IPS-18a (cell line): Measurements from ENCODE around the gene MYL3.

Experiments used
- H3K27ac ChIP-seq: one replicate; pipeline ENCODE4 v1.5.1; 2013; ENCODE audit warnings: low read length
- H3K27me3 ChIP-seq: one replicate; pipeline ENCODE4 v1.6.1; 2013; ENCODE audit warnings: mild to moderate bottlenecking, low read length; ENCODE audit not compliant: control insufficient read depth, insufficient read depth
- H3K36me3 ChIP-seq: one replicate; pipeline ENCODE4 v1.6.1; 2013; ENCODE audit warnings: low read depth, low read length; ENCODE audit not compliant: control insufficient read depth
- H3K4me1 ChIP-seq: one replicate; pipeline ENCODE4 v1.6.1; 2013; ENCODE audit warnings: low read depth, low read length; ENCODE audit not compliant: control insufficient read depth
- H3K4me3 ChIP-seq: one replicate; pipeline ENCODE4 v1.5.1; 2013; ENCODE audit warnings: low read length
- H3K9ac ChIP-seq: one replicate; pipeline ENCODE4 v1.6.1; 2013; ENCODE audit warnings: mild to moderate bottlenecking, low read length, moderate library complexity
- H3K9me3 ChIP-seq: one replicate; pipeline ENCODE4 v1.6.1; 2013; ENCODE audit warnings: low read depth, low read length; ENCODE audit not compliant: control insufficient read depth

MYL3 gene

GRCh38 chr3:46844397-46844796 lies 18.8 kb downstream of the MYL3 start:
- Histone ChIP-seq H3K36me3 (no peaks in the 10 kb centered on the region), H3K4me3 (no peak overlapping the region), H3K9ac (no peak overlapping the region), H3K27me3 (peaks cover 7% of the 10 kb centered on the region), H3K27ac (no peak overlapping the region), H3K9me3 (peaks cover 4% of the 10 kb centered on the region), H3K4me1 (peaks cover 4% of the 10 kb centered on the region)

- Histone ChIP-seq H3K4me3 (no peak overlapping the region), H3K9me3 (peaks cover 4% of the 10 kb centered on the region), H3K36me3 (no peaks in the 10 kb centered on the region), H3K9ac (no peak overlapping the region), H3K27me3 (peaks cover 7% of the 10 kb centered on the region), H3K4me1 (peaks cover 4% of the 10 kb centered on the region), H3K27ac (no peak overlapping the region)
These were observed 19.7 kb downstream of the MYL3 start for GRCh38 chr3:46843508-46843907.

DNA sequence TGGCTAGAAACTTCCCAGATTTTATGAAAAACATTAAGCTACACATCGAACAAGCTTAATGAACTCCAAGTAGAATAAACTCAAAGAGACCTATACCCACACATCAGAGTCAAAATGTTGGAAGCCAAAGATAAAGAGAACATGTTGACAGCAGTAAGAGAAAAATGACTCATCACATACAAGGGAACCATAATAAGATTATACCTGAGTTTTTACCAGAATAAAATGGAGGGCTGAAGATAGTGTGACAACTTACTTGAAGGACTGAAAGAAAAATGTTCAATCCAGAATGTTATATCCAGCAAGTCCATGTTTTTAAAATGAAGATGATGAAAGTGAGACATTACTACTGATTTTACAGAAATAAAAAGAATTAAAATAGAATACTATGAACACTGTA lies 22.8 kb downstream of the MYL3 start:
- H3K36me3 ChIP-seq, result no peaks in the 10 kb centered on the region
- H3K9ac ChIP-seq, result no peak overlapping the region
- peaks cover 4% of the 10 kb centered on the region for H3K4me1 ChIP-seq
- no peak overlapping the region for H3K4me3 ChIP-seq
- no peaks in the 10 kb centered on the region for H3K27me3 ChIP-seq
- peaks cover 4% of the 10 kb centered on the region for H3K9me3 ChIP-seq
- no peak overlapping the region for H3K27ac ChIP-seq

- H3K27me3 ChIP-seq, result no peaks in the 10 kb centered on the region
- H3K36me3 ChIP-seq, result no peaks in the 10 kb centered on the region
- no peaks in the 10 kb centered on the region for H3K4me1 ChIP-seq
- no peak overlapping the region for H3K27ac ChIP-seq
- H3K4me3 ChIP-seq, result no peak overlapping the region
- no peak overlapping the region for H3K9ac ChIP-seq
- H3K9me3 ChIP-seq, result peaks cover 4% of the 10 kb centered on the region
These were observed 24.9 kb downstream of the MYL3 start for GRCh38 chr3:46838301-46838700.

GRCh38 chr3:46835491-46835890 lies 27.8 kb downstream of the MYL3 start:
- Histone ChIP-seq H3K27me3 (no peaks in the 10 kb centered on the region), H3K4me1 (no peaks in the 10 kb centered on the region), H3K9me3 (no peaks in the 10 kb centered on the region), H3K27ac (no peak overlapping the region), H3K4me3 (no peak overlapping the region), H3K9ac (no peak overlapping the region), H3K36me3 (no peaks in the 10 kb centered on the region)

DNA sequence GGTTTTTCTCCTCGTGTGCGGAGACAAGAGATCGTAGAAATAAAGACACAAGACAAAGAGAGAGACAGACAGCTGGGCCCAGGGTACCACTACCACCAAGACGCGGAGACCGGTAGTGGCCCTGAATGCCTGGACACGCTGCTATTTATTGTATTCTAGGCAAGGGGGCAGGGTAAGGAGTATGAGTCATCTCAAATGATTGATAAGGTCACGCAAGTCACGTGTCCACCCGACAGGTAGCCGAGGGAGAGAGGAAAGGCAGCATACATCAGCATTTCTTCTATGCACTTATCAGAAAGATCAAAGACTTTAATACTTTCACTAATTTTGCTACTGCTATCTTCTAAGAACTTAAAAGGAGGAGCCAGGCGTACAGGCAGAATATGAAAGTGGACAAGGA lies 28.2 kb downstream of the MYL3 start:
- Histone ChIP-seq H3K4me3 (no peak overlapping the region), H3K36me3 (no peaks in the 10 kb centered on the region), H3K9ac (no peak overlapping the region), H3K9me3 (no peaks in the 10 kb centered on the region), H3K27me3 (no peaks in the 10 kb centered on the region), H3K4me1 (no peaks in the 10 kb centered on the region), H3K27ac (no peak overlapping the region)

DNA sequence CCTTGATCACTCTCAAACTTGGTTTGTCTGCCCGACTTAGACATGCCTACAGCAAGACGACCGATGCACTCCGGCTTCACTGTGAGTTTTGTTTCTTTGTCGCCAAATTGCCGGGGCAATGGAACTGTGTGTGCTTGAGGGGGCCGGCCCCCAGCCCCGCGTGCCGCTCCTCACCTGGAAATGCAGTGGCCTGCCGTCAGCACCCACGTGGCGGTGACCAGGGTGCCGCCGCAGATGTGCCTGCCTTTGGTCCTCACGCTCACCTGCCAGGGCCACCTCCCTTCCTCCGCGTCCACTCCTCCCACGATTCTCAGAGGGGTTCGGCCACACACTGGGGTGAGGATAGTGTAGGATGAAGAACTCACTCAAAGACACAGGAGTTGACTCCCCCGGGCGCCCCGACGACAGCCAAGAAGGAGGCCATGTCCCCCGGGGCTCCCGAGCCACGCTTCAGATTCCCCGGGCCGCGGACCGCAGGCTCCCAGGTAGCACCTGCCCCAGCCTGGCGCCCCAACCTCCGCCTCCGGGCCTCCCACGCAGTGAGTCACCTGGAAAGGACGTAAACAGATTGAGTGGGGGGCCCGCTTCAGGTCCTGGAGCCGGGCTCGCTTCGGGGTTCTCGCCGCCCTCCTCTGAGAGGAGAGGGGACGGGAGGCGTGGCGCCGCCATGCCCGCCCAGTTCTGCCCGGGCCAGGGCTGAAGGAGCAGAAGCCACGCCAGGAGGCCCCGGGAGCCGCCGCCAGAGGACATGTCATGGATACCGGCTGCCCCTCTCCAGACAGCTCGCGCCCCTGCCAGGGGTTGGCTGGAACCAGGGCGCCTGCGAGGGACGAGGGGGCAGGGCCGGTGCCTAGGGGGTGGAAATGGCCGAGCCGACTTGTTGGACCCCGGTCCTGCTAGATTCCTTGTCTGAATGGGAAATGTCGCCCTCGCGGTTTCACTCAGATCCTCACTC lies 29.6 kb downstream of the MYL3 start:
- H3K9me3 ChIP-seq, result no peaks in the 10 kb centered on the region
- no peaks in the 10 kb centered on the region for H3K27me3 ChIP-seq
- no peaks in the 10 kb centered on the region for H3K4me1 ChIP-seq
- H3K9ac ChIP-seq, result no peak overlapping the region
- H3K27ac ChIP-seq, result no peak overlapping the region
- H3K36me3 ChIP-seq, result no peaks in the 10 kb centered on the region
- no peak overlapping the region for H3K4me3 ChIP-seq

- H3K36me3 ChIP-seq, result no peaks in the 10 kb centered on the region
- no peaks in the 10 kb centered on the region for H3K9me3 ChIP-seq
- no peaks in the 10 kb centered on the region for H3K27me3 ChIP-seq
- H3K27ac ChIP-seq, result no peak overlapping the region
- no peak overlapping the region for H3K9ac ChIP-seq
- H3K4me1 ChIP-seq, result no peaks in the 10 kb centered on the region
- no peak overlapping the region for H3K4me3 ChIP-seq
These were observed 31.4 kb downstream of the MYL3 start for GRCh38 chr3:46831841-46832240.

- no peaks in the 10 kb centered on the region for H3K9me3 ChIP-seq
- H3K27me3 ChIP-seq, result no peaks in the 10 kb centered on the region
- H3K9ac ChIP-seq, result no peak overlapping the region
- no peaks in the 10 kb centered on the region for H3K36me3 ChIP-seq
- H3K27ac ChIP-seq, result no peak overlapping the region
- no peaks in the 10 kb centered on the region for H3K4me1 ChIP-seq
- H3K4me3 ChIP-seq, result no peak overlapping the region
These were observed 31.9 kb downstream of the MYL3 start for GRCh38 chr3:46831316-46831715.

GRCh38 chr3:46830801-46831200 lies 32.4 kb downstream of the MYL3 start:
- no peaks in the 10 kb centered on the region for H3K27me3 ChIP-seq
- no peak overlapping the region for H3K9ac ChIP-seq
- no peak overlapping the region for H3K27ac ChIP-seq
- H3K4me1 ChIP-seq, result no peaks in the 10 kb centered on the region
- H3K9me3 ChIP-seq, result no peaks in the 10 kb centered on the region
- H3K4me3 ChIP-seq, result no peak overlapping the region
- no peaks in the 10 kb centered on the region for H3K36me3 ChIP-seq

- Histone ChIP-seq H3K9me3 (no peaks in the 10 kb centered on the region), H3K36me3 (no peaks in the 10 kb centered on the region), H3K27me3 (no peaks in the 10 kb centered on the region), H3K9ac (no peak overlapping the region), H3K27ac (no peak overlapping the region), H3K4me1 (peaks cover 5% of the 10 kb centered on the region), H3K4me3 (no peak overlapping the region)
These were observed 33.5 kb downstream of the MYL3 start for GRCh38 chr3:46829699-46830208.

DNA sequence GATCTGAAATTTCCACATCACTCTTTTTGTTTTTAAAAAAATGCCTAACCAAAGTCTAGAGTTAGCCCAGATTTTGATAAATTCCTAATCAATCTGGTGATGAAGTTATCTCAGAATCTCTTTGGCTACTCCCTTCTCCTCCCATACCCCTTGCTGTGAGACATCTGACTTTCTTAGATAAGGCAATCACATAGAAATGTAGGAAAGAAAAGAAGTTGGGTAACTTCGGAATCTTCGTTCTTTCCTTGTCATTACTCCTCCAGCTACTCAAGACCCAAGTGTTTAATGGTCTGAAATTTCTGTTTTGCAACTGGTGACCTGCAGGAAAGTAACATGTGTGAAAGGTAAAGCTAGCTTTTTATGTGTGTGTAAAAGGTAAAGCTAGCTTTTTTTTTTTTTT lies 37.8 kb downstream of the MYL3 start:
- H3K36me3 ChIP-seq, result no peaks in the 10 kb centered on the region
- H3K27ac ChIP-seq, result no peak overlapping the region
- no peaks in the 10 kb centered on the region for H3K27me3 ChIP-seq
- no peak overlapping the region for H3K4me3 ChIP-seq
- peaks cover 14% of the 10 kb centered on the region for H3K9me3 ChIP-seq
- H3K9ac ChIP-seq, result no peak overlapping the region
- peaks cover 9% of the 10 kb centered on the region for H3K4me1 ChIP-seq
